Activated CD8-positive, alpha-beta T cell treated with anti-CD3 and anti-CD28 coated beads, Interleukin-2, amount 10 ng/mL, durations not matched to agents 7 days and 5 days (primary cell): ENCODE data around the gene BAHD1. TPM values are rescaled to one million over a fixed set of nuclear protein-coding genes. Genes with fewer than 3 reads are reported as not detected.

ENCODE experiments used
- ATAC-seq: fragments of 150-1000 bp; cut with Tn5 transposase; one replicate; pipeline ENCODE4 v1.10.0; 2021; ENCODE audit warnings: moderate library complexity
- CTCF ChIA-PET: fragments of 350-600 bp; sonication (Branson Sonifier 250); formaldehyde crosslinking; loops from one replicate; lab custom pipeline; 2021; ENCODE audit warnings: antibody characterized with exemption; lab: Charles Lee
- POLR2A ChIA-PET: fragments of 350-600 bp; sonication (Branson Sonifier 250); formaldehyde crosslinking; loops from one replicate; lab custom pipeline; 2021; ENCODE audit warnings: antibody characterized with exemption; lab: Charles Lee
- DNase-seq: peaks from one replicate; pipeline ENCODE4 v3.0.0-alpha.2; 2020
- H3K27ac Mint-ChIP-seq: one replicate; pipeline ENCODE4 v1.8.0; 2021; ENCODE audit warnings: mild to moderate bottlenecking, mixed read lengths
- H3K27me3 Mint-ChIP-seq: one replicate; pipeline ENCODE4 v1.8.0; 2021; ENCODE audit warnings: low read depth, mixed read lengths
- H3K36me3 Mint-ChIP-seq: one replicate; pipeline ENCODE4 v1.8.0; 2021; ENCODE audit warnings: low read depth, mixed read lengths
- H3K4me1 Mint-ChIP-seq: one replicate; pipeline ENCODE4 v1.8.0; 2021; ENCODE audit warnings: low read depth, mixed read lengths
- H3K4me3 Mint-ChIP-seq: one replicate; pipeline ENCODE4 v1.8.0; 2021; ENCODE audit warnings: mild to moderate bottlenecking, mixed read lengths
- H3K9me3 Mint-ChIP-seq: one replicate; pipeline ENCODE4 v1.8.0; 2022; ENCODE audit warnings: mixed read lengths; ENCODE audit not compliant: insufficient read depth
- total RNA-seq, 2 experiments: library from RNA; stranded (reverse); gene quantifications; one replicate each; pipeline ENCODE4 v1.2.3, GENCODE V29; 2021

The BAHD1 gene
- total RNA-seq, 2 experiments from 2014 or later = 25.7 to 26.3 TPM

- peaks cover 5% of the 10 kb centered on the region for H3K27me3 Mint-ChIP-seq
- H3K27ac Mint-ChIP-seq = no peak overlapping the region
- H3K4me1 Mint-ChIP-seq = peaks cover 6% of the 10 kb centered on the region
- H3K4me3 Mint-ChIP-seq = no peak overlapping the region
- ATAC-seq (no peak), DNase-seq (no peak)
- CTCF ChIA-PET = no interaction called here
- H3K36me3 Mint-ChIP-seq = no peaks in the 10 kb centered on the region
- no peaks in the 10 kb centered on the region for H3K9me3 Mint-ChIP-seq
- POLR2A ChIA-PET = no interaction called here
Observed at GRCh38 chr15:40487816-40488682, 47.3 kb downstream of the BAHD1 start.

- Mint-ChIP-seq H3K4me3 (no peak overlapping the region), H3K4me1 (peaks cover 19% of the 10 kb centered on the region), H3K27ac (no peak overlapping the region), H3K36me3 (no peaks in the 10 kb centered on the region), H3K27me3 (peaks cover 2% of the 10 kb centered on the region), H3K9me3 (no peaks in the 10 kb centered on the region)
- DNase-seq (no peak), ATAC-seq (no peak)
- ChIA-PET CTCF (no interaction called here), POLR2A (no interaction called here)
Observed at GRCh38 chr15:40489274-40490175, 48.8 kb downstream of the BAHD1 start.

GRCh38 chr15:40493089-40493840 is 52.5 kb downstream of the BAHD1 start:
- peaks cover 25% of the 10 kb centered on the region for H3K4me1 Mint-ChIP-seq
- no peaks in the 10 kb centered on the region for H3K36me3 Mint-ChIP-seq
- H3K9me3 Mint-ChIP-seq = no peaks in the 10 kb centered on the region
- ATAC-seq = peak; percentile 93
- H3K27ac Mint-ChIP-seq = peak overlapping the region; percentile 66
- peaks cover 4% of the 10 kb centered on the region for H3K27me3 Mint-ChIP-seq
- DNase-seq = peak; percentile 64
- ChIA-PET POLR2A (no interaction called here), CTCF (interaction anchor here (1.1 kb wide), 1 partner anchor 53 kb away, joined by 3 read pairs; the partner anchor contains the start of gene BAHD1)
- peak overlapping the region; percentile 20 for H3K4me3 Mint-ChIP-seq

- peaks cover 25% of the 10 kb centered on the region for H3K4me1 Mint-ChIP-seq
- H3K4me3 Mint-ChIP-seq = no peak overlapping the region
- CTCF ChIA-PET = no interaction called here
- H3K27ac Mint-ChIP-seq = no peak overlapping the region
- no peaks in the 10 kb centered on the region for H3K36me3 Mint-ChIP-seq
- POLR2A ChIA-PET = no interaction called here
- DNase-seq (no peak), ATAC-seq (no peak)
- H3K27me3 Mint-ChIP-seq = peaks cover 10% of the 10 kb centered on the region
- no peaks in the 10 kb centered on the region for H3K9me3 Mint-ChIP-seq
Observed at GRCh38 chr15:40495516-40495915, 54.8 kb downstream of the BAHD1 start.

GRCh38 chr15:40498418-40498817 is 57.7 kb downstream of the BAHD1 start:
- Mint-ChIP-seq H3K27ac (no peak overlapping the region), H3K27me3 (peaks cover 16% of the 10 kb centered on the region), H3K36me3 (no peaks in the 10 kb centered on the region), H3K9me3 (no peaks in the 10 kb centered on the region), H3K4me3 (no peak overlapping the region), H3K4me1 (peaks cover 16% of the 10 kb centered on the region)
- POLR2A ChIA-PET = no interaction called here
- DNase-seq (no peak), ATAC-seq (no peak)
- CTCF ChIA-PET = no interaction called here

- no peak overlapping the region for H3K27ac Mint-ChIP-seq
- peaks cover 16% of the 10 kb centered on the region for H3K27me3 Mint-ChIP-seq
- H3K4me1 Mint-ChIP-seq = peaks cover 11% of the 10 kb centered on the region
Observed at GRCh38 chr15:40498891-40499290, 58.1 kb downstream of the BAHD1 start.

GRCh38 chr15:40499931-40500330 is 59.2 kb downstream of the BAHD1 start:
- POLR2A ChIA-PET = interaction anchor here (0.5 kb wide), 1 partner anchor 92 kb away, joined by 5 read pairs; no protein-coding TSS in a partner anchor
- no peak for ATAC-seq
- no peak for DNase-seq

More at GRCh38 chr15:40498891-40499290, 58.1 kb downstream of the BAHD1 start:
- CTCF ChIA-PET = interaction anchor here (1.0 kb wide), 1 partner anchor 9 kb away, joined by 5 read pairs; no protein-coding TSS in a partner anchor
- no peak overlapping the region for H3K4me3 Mint-ChIP-seq
- DNase-seq (no peak), ATAC-seq (no peak)
- POLR2A ChIA-PET = no interaction called here
- H3K9me3 Mint-ChIP-seq = no peaks in the 10 kb centered on the region
- H3K36me3 Mint-ChIP-seq = no peaks in the 10 kb centered on the region

GRCh38 chr15:40500568-40501330 is 60.0 kb downstream of the BAHD1 start:
- DNase-seq = no peak
- peaks cover 2% of the 10 kb centered on the region for H3K4me1 Mint-ChIP-seq
- no peaks in the 10 kb centered on the region for H3K9me3 Mint-ChIP-seq
- CTCF ChIA-PET = interaction anchor here (1.0 kb wide), 1 partner anchor 50 kb away, joined by 3 read pairs; no protein-coding TSS in a partner anchor
- no peak overlapping the region for H3K27ac Mint-ChIP-seq
- no peak overlapping the region for H3K4me3 Mint-ChIP-seq
- no peak for ATAC-seq
- H3K27me3 Mint-ChIP-seq = peaks cover 23% of the 10 kb centered on the region
- no peaks in the 10 kb centered on the region for H3K36me3 Mint-ChIP-seq
- POLR2A ChIA-PET = no interaction called here

More at GRCh38 chr15:40499931-40500330, 59.2 kb downstream of the BAHD1 start:
- peaks cover 6% of the 10 kb centered on the region for H3K4me1 Mint-ChIP-seq
- peaks cover 20% of the 10 kb centered on the region for H3K27me3 Mint-ChIP-seq
- no peaks in the 10 kb centered on the region for H3K9me3 Mint-ChIP-seq
- no peak overlapping the region for H3K4me3 Mint-ChIP-seq
- no peak overlapping the region for H3K27ac Mint-ChIP-seq
- CTCF ChIA-PET = interaction anchor here (1.0 kb wide), 2 partner anchors 8 to 49 kb away, joined by 3 to 5 read pairs; no protein-coding TSS in a partner anchor
- H3K36me3 Mint-ChIP-seq = no peaks in the 10 kb centered on the region

GRCh38 chr15:40501487-40501886 is 60.7 kb downstream of the BAHD1 start:
- H3K36me3 Mint-ChIP-seq = no peaks in the 10 kb centered on the region
- DNase-seq = no peak
- H3K27ac Mint-ChIP-seq = no peak overlapping the region
- no peak for ATAC-seq
- POLR2A ChIA-PET = no interaction called here
- CTCF ChIA-PET = no interaction called here
- H3K9me3 Mint-ChIP-seq = no peaks in the 10 kb centered on the region
- H3K4me1 Mint-ChIP-seq = peaks cover 2% of the 10 kb centered on the region
- peaks cover 26% of the 10 kb centered on the region for H3K27me3 Mint-ChIP-seq
- H3K4me3 Mint-ChIP-seq = no peak overlapping the region

GRCh38 chr15:40506964-40507571 is 66.3 kb downstream of the BAHD1 start:
- no peak overlapping the region for H3K27ac Mint-ChIP-seq
- CTCF ChIA-PET = interaction anchor here (0.6 to 3.0 kb wide), 16 partner anchors 8 to 199 kb away, joined by 3 to 15 read pairs (median 4); partner anchors contain the start of genes BAHD1 and PLCB2
- ATAC-seq = peak; percentile 90

More at GRCh38 chr15:40506964-40507571, 66.3 kb downstream of the BAHD1 start:
- Mint-ChIP-seq H3K27me3 (peaks cover 53% of the 10 kb centered on the region), H3K4me3 (peak overlapping the region; percentile 13), H3K9me3 (no peaks in the 10 kb centered on the region), H3K36me3 (no peaks in the 10 kb centered on the region), H3K4me1 (peaks cover 24% of the 10 kb centered on the region)
- DNase-seq = peak; percentile 74
- POLR2A ChIA-PET = no interaction called here
